ENCODE results near the gene SUPT5H. TPM values are rescaled to one million over a fixed set of nuclear protein-coding genes. Genes with fewer than 3 reads are reported as not detected.
"Not testable (repeated sequence)": the region's sequence is repeated elsewhere in the genome, so short reads cannot be mapped to it uniquely, and the experiment has no call there.

The SUPT5H gene
- total and polyA plus RNA-seq, 2 of the 4 experiments (the other 2 are of a cell fraction), result 75.3 to 116 TPM

GRCh38 chr19:39479319-39479801 lies 34.0 kb downstream of the SUPT5H start:
- H4K91ac ChIP-seq (ENCODE audit: insufficient read depth, low read depth, low read length); H3K4me2 ChIP-seq (ENCODE audit: low read depth, low read length); H3K9me1 ChIP-seq (ENCODE audit: insufficient read depth, low read length); H3K27me3 ChIP-seq (ENCODE audit: control insufficient read depth, insufficient read depth, low read length); H3K14ac ChIP-seq (replicated peaks; ENCODE audit: low read depth, low read length); H2AFZ ChIP-seq (replicated peaks; ENCODE audit: low read length, poor library complexity); H3K9me3 ChIP-seq (ENCODE audit: control insufficient read depth, insufficient read depth, low read length); H2BK5ac ChIP-seq (ENCODE audit: low read depth, low read length, poor library complexity, severe bottlenecking); in situ Hi-C loops (cut with MboI; ENCODE audit: low sequenced_read_pairs); H3K9ac ChIP-seq (ENCODE audit: low read depth, low read length); H3K27ac ChIP-seq (ENCODE audit: insufficient read depth, low read length); H3K4ac ChIP-seq (ENCODE audit: low read depth, low read length); H4K5ac ChIP-seq (ENCODE audit: low read depth, low read length); H3K4me3 ChIP-seq (ENCODE audit: insufficient read depth, low read depth, low read length); H2AK9ac ChIP-seq (replicated peaks; ENCODE audit: low read depth, low read length, poor library complexity); H2BK20ac ChIP-seq (ENCODE audit: low read depth, low read length); H3K23ac ChIP-seq (ENCODE audit: low read depth, low read length); dilution Hi-C loops (cut with HindIII; ENCODE audit: low sequenced_read_pairs, unreplicated experiment); H4K8ac ChIP-seq (ENCODE audit: low read depth in 2 of 2, low read length in 2 of 2); BruUV-seq (replicated peaks); ATAC-seq (ENCODE audit: low read depth); POLR2A ChIA-PET (ENCODE audit: unreplicated experiment); H3K56ac ChIP-seq (ENCODE audit: extremely low read depth, insufficient read depth, low read length); H2BK120ac ChIP-seq (ENCODE audit: low read depth, low read length); CTCF ChIA-PET; intact Hi-C loops (cut with micrococcal nuclease); H2AK5ac ChIP-seq (ENCODE audit: low read depth, low read length); H3K18ac ChIP-seq (ENCODE audit: low read depth, low read length); H2BK15ac ChIP-seq (ENCODE audit: low read depth, low read length); H3K4me1 ChIP-seq (ENCODE audit: control insufficient read depth, insufficient read depth, low read length); DNase-seq: not testable (repeated sequence)
- WGBS, 2 experiments (ENCODE audit: extremely low coverage in 2 of 2, insufficient read length in 1 of 2), result no CpG with 5 or more reads among the region's 11 CpGs
- peaks cover 24 to 26% of the 10 kb centered on the region in 2 experiments for H3K79me1 ChIP-seq (ENCODE audit: low read depth in 1 of 2, low read length in 2 of 2)
- peaks cover 11% of the 10 kb centered on the region; the same call in 1 of the 2 replicates for H4K20me1 ChIP-seq (ENCODE audit: insufficient read depth, low read length)
- H3K36me3 ChIP-seq (ENCODE audit: control insufficient read depth, insufficient read depth, low read length), result peaks cover 25% of the 10 kb centered on the region
